Measurements from ENCODE around the gene CDH3.

CDH3 gene

GRCh38 chr16:68644715-68645493 is at the start of gene CDH3:
Gene CDH3 (plus strand): TSS chr16:68645310. CDS start chr16:68645380, 70 bp downstream.
- no peak for DNase-seq (ENCODE audit: low read depth)

GRCh38 chr16:68596266-68596665 is 48.8 kb upstream of the CDH3 start:
- no peak for DNase-seq (ENCODE audit: low read depth)

DNA sequence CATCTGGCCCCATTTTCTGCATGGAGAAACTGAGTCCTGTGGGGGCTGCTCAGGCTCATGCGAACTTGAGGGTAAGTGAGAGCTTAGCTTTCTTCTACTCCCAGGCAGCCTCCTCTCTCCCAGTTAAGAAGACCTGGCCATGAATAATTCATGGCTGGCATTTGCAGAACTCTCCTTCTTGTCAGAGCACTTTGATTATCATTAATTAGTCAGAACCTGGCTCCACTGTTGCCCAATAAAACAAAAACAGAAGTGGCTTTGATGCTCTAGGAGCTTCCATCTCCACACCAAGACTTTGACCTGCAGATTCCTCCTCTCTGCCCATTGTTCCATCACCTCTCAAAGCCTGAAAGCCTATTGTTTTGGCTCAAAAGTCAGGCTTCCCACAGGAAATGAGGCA is 45.5 kb upstream of the CDH3 start:
- DNase-seq (ENCODE audit: low read depth) = no peak

DNA sequence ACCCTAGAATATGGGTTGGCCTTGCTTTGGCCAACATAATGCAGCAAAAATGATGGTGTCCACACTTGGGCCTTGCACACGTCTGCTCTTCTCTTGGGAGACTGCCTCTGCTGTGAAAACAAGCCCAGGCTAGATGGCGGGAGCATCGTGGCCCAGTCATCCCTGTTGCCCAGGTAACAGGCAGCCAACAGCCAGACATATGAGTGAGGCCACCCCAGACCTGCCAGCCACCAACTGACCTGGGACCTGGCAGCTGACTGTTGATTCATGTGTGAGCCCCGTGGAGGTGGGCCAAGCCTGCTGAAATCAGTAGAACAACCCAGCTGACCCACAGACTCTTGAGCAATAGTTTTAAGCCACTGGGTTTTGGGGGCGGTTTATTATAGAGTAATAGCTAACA is 39.4 kb upstream of the CDH3 start:
- no peak for DNase-seq (ENCODE audit: low read depth)

DNA sequence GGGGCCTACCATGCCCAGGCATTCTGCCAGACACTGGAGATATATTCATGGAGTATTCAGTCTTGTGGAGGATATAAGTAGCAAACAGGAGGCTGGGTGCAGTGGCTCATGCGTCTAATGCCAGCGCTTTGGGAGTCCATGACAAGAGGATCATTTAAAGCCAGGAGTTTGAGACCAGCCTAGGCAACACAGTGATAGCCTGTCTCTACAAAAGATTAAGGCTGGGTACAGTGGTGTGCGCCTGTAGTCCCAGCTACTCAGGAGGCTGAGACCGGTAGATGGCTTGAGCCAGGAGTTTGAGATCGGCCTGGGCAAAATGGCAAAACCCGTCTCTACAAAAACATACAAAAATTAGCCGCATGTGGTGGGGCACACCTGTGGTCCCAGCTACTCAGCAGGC is 37.7 kb upstream of the CDH3 start:
- no peak for DNase-seq (ENCODE audit: low read depth)

- no peak for DNase-seq (ENCODE audit: low read depth)
These were observed 36.8 kb upstream of the CDH3 start for GRCh38 chr16:68608330-68608729.

GRCh38 chr16:68612996-68613395 is 32.1 kb upstream of the CDH3 start:
- DNase-seq (ENCODE audit: low read depth) = no peak

DNA sequence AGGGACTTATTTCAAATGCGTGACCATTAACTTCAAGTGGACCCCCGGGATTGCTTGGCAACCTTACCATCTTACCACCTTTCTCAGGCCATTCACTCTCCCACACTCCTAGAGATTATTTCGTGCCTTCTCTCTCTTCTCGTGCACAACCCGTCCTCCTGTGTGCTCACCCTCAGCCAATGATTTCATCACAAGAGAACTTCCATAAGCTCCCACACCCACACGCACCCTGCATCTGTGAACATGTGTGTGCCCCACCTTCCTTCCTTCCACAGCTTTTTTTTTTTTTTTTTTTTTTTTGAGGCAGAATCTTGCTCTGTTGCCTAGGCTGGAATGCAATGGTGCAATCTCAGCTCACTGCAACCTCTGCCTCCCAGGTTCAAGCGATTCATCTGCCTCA is 27.4 kb upstream of the CDH3 start:
- DNase-seq (ENCODE audit: low read depth) = no peak

GRCh38 chr16:68626557-68626956 is 18.6 kb upstream of the CDH3 start:
- DNase-seq (ENCODE audit: low read depth) = no peak

- no peak for DNase-seq (ENCODE audit: low read depth)
These were observed 17.1 kb upstream of the CDH3 start for GRCh38 chr16:68627951-68628425.

DNA sequence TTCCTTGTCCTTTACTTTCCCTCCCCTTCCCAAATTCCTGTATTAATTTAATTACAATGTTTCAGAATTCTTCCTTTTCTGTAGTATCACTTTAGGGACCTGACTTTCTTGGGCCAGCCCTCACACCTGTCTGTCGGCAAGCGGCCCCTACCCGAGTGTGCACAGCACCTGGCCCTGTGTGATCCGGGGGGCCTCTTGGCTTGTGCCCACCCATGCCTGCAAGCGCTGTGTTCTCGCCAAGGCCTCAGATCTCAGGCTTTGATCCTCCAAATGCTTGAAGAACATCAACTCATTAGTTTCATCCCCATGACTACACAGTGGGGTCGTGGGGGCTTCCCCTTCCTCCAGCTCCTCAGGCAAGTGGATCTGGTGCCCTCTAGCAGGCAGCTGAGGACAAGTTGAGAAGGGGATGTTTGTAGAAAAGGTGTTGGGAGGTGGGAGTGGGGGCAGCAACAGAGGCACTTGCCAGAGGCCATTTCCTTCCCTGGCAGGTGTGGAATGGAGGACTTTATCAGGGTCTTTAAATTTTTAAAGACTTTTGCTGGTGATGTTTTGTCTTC is 15.7 kb upstream of the CDH3 start:
- no peak for DNase-seq (ENCODE audit: low read depth)

- DNase-seq (ENCODE audit: low read depth) = no peak
These were observed 9.0 kb upstream of the CDH3 start for GRCh38 chr16:68636064-68636560.

GRCh38 chr16:68636818-68637217 is 8.3 kb upstream of the CDH3 start:
- DNase-seq (ENCODE audit: low read depth) = no peak

DNA sequence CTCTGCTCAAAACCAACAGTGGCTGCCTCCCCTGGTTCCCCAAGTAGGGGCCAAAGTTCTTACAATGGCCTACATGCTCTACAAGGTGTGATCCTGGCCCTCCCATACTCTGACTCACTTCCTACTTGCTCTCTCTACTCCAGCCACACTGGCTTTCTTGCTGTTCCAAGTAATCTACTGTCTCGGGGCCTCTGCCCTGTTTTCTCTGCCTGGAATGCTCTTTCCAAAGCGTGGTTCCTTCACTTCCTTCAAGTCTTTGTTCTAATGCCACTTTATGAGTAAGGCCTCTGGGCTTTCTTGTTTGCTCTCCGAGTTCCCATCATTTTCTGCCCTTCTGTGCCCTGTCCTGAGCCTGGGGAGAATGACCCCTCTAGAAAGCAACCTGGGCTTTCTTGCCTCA is 4.1 kb upstream of the CDH3 start:
- no peak for DNase-seq (ENCODE audit: low read depth)

GRCh38 chr16:68642047-68642435 is 3.1 kb upstream of the CDH3 start:
- no peak for DNase-seq (ENCODE audit: low read depth)

- DNase-seq (ENCODE audit: low read depth) = no peak
These were observed 2.5 kb upstream of the CDH3 start for GRCh38 chr16:68642436-68643101.

- no peak for DNase-seq (ENCODE audit: low read depth)
These were observed 1.9 kb upstream of the CDH3 start for GRCh38 chr16:68643227-68643626.

DNA sequence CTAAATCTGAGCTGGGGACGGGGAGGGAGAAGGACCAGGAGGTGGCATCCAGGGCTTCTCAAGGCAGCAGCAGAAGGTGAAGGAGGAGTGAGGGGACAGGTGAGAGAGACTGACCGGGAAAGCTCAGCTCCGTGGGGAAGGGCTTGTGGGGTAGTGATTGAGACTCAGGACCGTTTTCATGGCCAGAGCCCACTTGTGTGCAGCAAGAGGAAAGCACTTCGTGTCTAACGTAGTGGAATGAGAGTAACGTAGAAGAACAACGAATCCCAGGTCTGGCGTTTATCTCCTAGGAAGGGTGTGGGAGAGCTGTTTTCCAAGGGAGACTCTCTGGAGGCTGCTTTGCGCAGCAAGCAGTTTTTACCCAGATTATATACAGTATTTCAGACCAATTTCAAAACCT is 1.3 kb upstream of the CDH3 start:
- no peak for DNase-seq (ENCODE audit: low read depth)

DNA sequence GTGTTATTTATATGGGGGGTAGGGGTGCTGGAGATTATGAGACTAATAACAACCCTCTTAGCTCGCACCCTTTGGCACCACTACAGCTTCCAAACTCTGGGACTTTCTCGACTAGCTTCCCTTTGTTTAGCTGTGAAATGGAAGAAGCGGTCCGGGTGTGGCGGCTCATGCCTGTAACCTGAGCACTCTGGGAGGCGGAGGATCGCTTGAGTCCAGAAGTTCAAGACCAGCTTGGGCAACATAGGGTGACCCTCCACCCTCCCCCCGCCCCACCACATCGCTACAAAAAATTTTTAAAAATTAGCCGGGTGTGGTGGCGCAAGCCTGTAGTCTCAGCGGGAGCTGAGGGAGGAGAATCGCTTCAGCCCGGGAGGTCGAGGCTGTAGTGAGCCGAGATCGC is 814 bp upstream of the CDH3 start:
- no peak for DNase-seq (ENCODE audit: low read depth)

DNA sequence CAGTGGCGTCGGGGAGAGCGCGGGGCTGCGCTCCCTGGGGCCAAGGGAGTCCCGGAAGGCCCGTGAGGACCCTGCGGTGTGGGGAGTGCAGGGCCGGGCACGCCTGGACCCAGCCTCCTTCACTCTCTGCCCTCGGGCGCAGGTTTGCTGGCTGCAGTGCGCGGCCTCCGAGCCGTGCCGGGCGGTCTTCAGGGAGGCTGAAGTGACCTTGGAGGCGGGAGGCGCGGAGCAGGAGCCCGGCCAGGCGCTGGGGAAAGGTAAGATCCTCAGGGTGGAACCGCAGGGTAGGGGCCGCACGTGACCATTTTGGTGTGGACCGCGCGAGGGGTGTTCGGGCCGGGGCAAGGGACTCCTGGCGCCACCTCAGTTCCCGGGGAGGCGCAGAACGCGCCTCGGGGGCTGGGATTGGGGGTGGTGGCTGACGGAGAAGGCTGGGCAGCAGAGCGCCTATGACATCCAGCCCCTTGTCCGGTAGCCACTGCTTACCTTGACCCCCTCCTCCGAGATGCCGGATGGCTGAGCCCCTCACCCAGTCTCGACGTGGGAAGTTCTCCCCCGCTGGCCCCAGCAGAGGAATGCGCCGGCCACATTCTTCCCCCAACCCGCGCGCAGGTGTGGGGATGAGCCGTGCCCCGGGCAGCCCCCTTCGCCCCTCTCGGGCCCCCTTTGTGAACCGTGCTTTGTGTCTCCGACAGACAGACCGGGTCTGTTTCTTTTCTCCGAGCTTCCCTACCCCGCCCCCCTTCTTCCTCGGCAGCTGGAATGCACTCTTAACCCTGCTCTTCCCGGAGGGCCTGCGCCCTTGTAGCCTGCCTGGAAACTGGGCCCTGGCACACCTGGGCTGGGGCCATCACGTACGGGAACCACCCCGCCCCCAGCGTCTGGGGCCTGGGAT is 631 bp downstream of the CDH3 start:
- no peak for DNase-seq (ENCODE audit: low read depth)

DNA sequence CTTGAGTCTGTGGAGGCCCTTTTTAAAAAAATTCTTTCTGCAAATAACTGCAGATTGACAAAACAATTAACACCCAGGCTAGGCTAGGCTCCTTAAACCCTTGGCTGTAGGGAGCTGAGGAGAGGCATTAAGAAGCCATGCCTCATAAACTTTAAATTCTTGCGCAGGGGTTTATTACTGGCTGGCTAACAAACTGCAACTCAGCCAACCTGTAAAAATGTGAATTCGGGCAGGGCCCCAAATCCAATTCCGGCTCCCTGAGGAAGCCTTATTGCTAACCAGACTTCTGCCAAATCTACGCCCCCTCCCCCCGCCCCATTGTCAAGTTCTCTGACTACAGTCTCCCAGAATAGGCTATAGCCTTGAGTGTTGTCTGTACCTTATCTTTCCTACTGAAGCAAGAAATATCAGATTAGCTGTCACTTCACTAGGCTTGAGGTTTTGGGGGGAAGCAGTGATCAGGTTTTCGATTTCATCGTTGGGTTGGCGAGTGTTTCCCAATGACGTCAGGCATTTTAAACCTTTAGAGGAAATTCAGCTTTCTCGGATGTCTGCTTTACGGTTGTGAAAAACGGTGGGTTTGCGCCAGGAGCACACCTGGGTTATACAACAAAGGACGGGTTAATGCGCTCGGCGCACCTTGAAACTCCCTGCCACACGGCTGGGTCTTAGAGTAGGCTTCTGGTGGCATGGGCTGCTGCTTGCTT is 2.0 kb downstream of the CDH3 start:
- no peak for DNase-seq (ENCODE audit: low read depth)

Measured in HS-27A (cell line).